ENCODE results near the gene EFTUD2. TPM values are rescaled to one million over a fixed set of nuclear protein-coding genes. Genes with fewer than 3 reads are reported as not detected.
A peak's percentile ranks its signal among the peaks of the same experiment; 100 is the strongest.
"Not testable (repeated sequence)": the region's sequence is repeated elsewhere in the genome, so short reads cannot be mapped to it uniquely, and the experiment has no call there.

The EFTUD2 gene
- 10 to 100 TPM; 59.0 to 66.1 TPM for total RNA-seq
- long read RNA-seq, full-length matches to known transcripts = 108 of 129 reads
- long read RNA-seq, partial matches to known transcripts = 12 of 129 reads
- long read RNA-seq, other reads (novel, unspliced or antisense) = 9 of 129 reads

GRCh38 chr17:44899074-44899782 is at the start of gene EFTUD2:
Gene EFTUD2 (minus strand): TSS chr17:44899445. CDS start chr17:44894521, 4,924 bp downstream.
- intact Hi-C loops (cut with DNase I) = no loop called here
- DNase-seq (peak; percentile 93), ATAC-seq (peak; percentile 94 to 96)

DNA sequence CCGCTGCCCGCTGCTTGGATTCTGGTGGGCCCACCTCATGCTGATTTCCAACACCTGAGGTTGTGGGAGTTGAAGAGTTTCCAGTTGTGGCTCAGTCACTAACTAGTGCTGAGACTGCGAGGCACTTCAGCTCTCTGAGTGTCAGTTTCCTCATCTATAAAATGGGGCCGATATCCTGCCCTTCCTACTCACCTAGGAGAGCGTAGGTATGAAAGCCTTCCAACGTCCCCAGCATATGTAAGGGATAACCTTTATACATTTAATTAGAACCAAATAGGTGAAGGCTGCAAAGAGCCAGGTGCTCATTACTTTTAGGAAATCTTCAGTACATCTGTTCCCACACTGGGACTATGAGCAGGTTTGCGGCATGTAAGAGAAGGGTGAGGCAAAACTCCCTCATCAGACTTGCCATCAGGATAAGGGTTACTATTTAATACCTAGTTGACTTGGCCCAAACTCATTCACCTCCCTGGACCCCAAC is 49.1 kb upstream of the EFTUD2 start:
- ATAC-seq = no peak
- intact Hi-C loops (cut with DNase I) = no loop called here

GRCh38 chr17:44947461-44948314 is 48.4 kb upstream of the EFTUD2 start, which contains the start of gene KIF18B:
Gene KIF18B (minus strand): TSS chr17:44947773. CDS start chr17:44936344, 11,429 bp downstream.
- intact Hi-C loops (cut with DNase I) = no loop called here
- DNase-seq (peak; percentile 91), ATAC-seq (peak; percentile 100)

More for the DNA sequence above, 49.1 kb upstream of the EFTUD2 start:
- DNase-seq = no peak

DNA sequence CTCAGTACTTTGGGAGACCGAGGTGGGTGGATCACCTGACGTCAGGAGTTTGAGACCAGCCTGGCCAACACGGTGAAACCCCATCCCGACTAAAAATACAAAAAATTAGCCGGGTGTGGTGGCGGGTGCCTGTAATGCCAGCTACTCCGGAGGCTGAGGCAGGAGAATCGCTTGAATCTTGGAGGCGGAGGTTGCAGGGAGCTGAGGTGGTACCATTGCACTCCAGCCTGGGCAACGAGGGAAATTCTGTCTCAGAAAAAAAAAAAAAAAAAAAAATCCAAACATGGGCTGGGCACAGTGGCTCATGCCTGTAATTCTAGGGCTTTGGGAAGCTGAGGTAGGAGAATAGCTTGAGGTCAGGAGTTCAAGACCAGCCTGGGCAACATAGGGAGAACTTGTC is 46.4 kb upstream of the EFTUD2 start:
- ATAC-seq; intact Hi-C loops (cut with DNase I); DNase-seq: not testable (repeated sequence)

DNA sequence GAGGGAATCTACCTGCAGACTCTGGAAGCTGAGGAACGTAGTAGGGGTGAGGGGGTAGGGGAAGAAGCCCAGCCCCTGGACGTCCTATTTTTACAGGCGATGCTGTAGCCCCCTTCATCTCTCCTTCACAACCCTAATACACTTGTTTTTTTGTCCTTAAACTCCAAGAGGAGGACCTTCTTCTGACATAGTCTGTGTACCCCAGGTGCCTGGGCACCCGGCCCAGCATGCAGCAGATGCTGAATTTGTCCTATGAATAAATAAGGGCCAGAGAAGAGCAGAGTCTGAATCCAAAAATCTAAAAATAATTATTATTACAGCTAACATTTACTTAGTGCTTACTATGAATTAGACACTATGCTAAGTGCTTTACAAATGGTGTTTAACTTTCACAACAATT is 43.2 kb upstream of the EFTUD2 start:
- DNase-seq = no peak
- intact Hi-C loops (cut with DNase I) = no loop called here
- no peak for ATAC-seq

GRCh38 chr17:44941712-44942331 is 42.6 kb upstream of the EFTUD2 start:
- ATAC-seq (no peak), DNase-seq (no peak)
- intact Hi-C loops (cut with DNase I) = no loop called here

GRCh38 chr17:44940768-44941167 is 41.5 kb upstream of the EFTUD2 start:
- no peak for ATAC-seq
- DNase-seq = no peak
- intact Hi-C loops (cut with DNase I) = no loop called here

- intact Hi-C loops (cut with DNase I) = no loop called here
- DNase-seq (no peak), ATAC-seq (peak in 1 of 2 donors; percentile 83)
Observed at GRCh38 chr17:44940317-44940716, 41.1 kb upstream of the EFTUD2 start.

GRCh38 chr17:44935116-44935515 is 35.9 kb upstream of the EFTUD2 start:
- DNase-seq = no peak
- intact Hi-C loops (cut with DNase I) = no loop called here

DNA sequence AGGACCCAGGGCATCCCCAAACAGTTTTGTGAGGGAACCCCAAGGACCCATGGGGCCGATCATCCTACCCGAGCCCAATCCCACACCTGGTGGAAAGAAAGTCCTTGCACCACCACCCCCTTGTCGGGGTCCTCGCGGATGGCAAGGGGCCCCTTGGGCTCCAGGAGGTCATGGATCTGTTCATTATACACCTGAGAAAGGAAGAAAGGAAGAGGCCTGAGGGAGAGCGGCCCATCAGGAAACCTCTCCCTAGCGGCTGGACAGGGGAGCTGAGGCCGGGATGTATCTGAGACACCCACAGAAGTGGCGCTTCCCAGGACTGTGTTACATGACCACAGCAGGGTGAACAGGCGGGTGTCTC is 35.5 kb upstream of the EFTUD2 start:
- intact Hi-C loops (cut with DNase I) = no loop called here
- DNase-seq (no peak), ATAC-seq (no peak)

More at GRCh38 chr17:44935116-44935515, 35.9 kb upstream of the EFTUD2 start:
- no peak for ATAC-seq

DNA sequence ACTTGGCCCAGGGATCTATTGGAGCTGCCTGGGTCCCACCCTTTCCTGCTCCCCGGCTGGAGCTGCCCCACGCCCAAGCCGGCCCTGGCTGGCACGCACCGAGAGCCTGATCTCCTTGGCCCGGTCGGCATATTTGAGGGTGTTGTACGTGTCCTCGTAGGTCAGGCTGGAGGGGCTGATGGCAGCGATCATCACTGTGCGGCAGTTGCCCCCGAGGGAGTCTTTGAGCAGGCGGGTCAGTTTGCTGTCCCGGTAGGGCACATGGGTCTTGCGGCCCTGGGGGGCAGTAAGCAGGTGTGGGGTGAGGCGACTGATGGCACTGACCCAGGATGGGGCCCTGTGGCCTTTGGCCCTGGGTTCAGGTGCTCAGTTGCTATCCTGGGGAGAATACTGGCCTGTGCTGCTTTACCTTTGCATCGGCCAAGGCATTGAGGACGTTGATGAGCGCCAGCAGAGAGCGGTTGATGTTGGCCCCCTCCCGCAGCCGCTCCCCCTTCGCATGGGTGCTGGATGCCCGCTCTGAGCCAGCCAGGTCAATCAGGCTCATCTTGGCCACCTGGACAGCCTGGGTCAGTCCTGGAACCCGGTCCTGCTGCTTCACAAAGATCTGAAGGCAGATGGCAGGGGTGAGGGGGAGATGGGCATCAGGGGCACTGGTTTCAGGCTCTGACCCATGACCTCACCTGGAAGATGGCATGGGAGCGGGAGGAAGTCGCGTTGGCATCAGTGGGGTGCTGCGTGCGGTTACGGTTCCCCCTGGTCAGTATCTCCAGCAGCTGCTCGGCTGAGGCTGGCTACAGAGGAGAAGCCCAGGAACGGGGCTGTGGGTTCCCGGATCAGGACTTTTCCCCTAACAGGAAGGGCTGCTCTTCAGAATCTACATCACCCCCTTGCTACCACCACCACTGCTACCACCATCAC is 34.8 kb upstream of the EFTUD2 start:
- DNase-seq (no peak), ATAC-seq (no peak)
- intact Hi-C loops (cut with DNase I) = no loop called here

GRCh38 chr17:44932787-44933097 is 33.5 kb upstream of the EFTUD2 start:
- intact Hi-C loops (cut with DNase I) = no loop called here
- DNase-seq (no peak), ATAC-seq (peak; percentile 54 to 81)

GRCh38 chr17:44932096-44932786 is 33.0 kb upstream of the EFTUD2 start:
- intact Hi-C loops (cut with DNase I) = no loop called here
- no peak for DNase-seq
- no peak for ATAC-seq

- intact Hi-C loops (cut with DNase I) = no loop called here
- ATAC-seq = no peak
- no peak for DNase-seq
Observed at GRCh38 chr17:44931376-44931775, 32.1 kb upstream of the EFTUD2 start.

DNA sequence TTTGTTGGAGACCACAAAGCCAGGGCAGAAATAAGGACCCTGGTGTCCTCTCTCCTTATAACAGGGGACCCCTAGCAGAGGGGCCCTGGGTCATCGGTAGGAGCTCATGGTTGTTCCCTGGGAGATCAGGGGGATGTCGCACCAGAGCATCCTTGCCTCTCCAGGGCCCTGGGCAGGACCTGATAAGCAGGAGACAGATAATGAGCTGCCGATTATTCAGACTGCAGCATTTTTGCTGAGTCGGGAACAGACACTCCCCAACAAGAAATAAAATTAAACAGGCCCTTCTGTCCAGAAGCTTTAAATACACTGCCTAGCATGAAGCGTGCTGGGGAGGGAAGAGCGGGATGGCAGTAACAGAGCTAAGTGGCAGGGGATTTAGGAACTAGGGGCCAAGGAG is 31.4 kb upstream of the EFTUD2 start:
- intact Hi-C loops (cut with DNase I) = no loop called here
- DNase-seq (no peak), ATAC-seq (no peak)

DNA sequence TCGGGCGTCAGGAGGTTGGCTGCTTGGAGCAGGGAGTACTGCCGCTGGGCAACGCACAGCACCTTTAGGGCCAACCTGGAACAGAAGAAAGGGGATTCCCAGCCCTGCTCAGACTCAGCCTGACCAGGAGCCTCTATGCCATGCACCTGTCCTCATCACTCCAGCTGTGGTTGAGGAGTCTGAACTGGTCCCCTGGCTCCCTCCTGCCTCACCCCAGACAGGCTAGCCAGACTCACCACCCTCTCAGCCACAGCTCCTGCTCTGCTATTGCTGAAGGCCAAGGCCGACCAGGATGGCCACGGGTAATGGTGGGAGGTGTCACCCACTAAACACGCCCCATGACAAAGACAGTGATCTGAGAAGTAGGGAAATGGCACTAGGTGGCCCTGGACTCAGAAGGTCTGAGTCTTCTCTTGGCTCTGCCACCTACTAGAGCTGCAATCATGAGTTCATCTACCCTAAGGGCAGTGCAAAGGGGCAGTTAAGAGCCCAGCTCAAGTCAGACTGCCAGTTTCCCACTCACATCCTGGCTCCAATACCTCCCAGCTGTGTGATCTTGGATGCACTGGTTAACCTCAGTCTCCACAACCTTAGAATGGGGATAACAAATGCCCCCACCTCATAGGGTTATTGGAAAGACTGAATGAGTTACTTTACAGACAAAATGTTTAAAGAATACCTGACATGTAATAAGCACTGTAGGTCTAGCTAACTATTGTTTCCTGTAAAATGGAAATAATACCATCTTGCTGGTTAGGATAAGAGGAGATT is 29.9 kb upstream of the EFTUD2 start:
- DNase-seq = no peak
- no peak for ATAC-seq
- intact Hi-C loops (cut with DNase I) = no loop called here

DNA sequence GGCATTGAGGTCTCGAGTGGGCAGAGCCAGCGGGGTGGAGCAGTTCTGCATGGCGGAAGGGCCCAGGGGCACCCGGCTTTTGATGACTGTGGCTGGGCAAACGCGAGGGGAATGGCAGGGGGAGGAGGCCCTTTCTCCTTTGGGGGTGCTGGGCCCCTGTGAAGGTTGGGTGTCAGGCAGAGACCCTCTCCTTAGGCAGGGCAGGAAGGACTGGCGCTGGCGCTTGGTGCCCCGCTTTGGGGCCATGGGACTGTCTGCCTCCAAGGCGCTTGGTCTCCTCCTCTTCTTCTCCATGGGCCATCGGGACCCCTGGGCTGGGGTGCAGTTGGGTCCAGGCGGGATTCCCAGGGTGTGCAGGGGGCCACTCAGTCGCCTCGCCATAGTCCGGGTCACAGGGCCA is 28.9 kb upstream of the EFTUD2 start:
- ATAC-seq = no peak
- intact Hi-C loops (cut with DNase I) = no loop called here
- DNase-seq = no peak

All from left cardiac atrium (tissue), 4 donors.